HEK293T (cell line): Measurements from ENCODE around the gene SETD1B.

Experiments
- CTCF ChIA-PET: fragments of 350-600 bp; formaldehyde crosslinking; extraction: SDS; loops from one replicate; lab custom pipeline; 2021; ENCODE audit warnings: antibody characterized with exemption, inconsistent platforms; lab: Yijun Ruan, JAX
- POLR2A ChIA-PET: fragments of 350-600 bp; formaldehyde crosslinking; extraction: SDS; loops from one replicate; lab custom pipeline; 2020; ENCODE audit warnings: antibody characterized with exemption, inconsistent platforms; lab: Yijun Ruan, JAX
- DNase-seq: peaks from one replicate; pipeline ENCODE4 v3.0.0; 2012; ENCODE audit warnings: mixed read lengths; ENCODE audit errors: extremely low spot score
- ARNT ChIP-seq: fragments of 450-650 bp; IDR thresholded peaks from 2 replicates; pipeline ENCODE4 v1.6.1; 2017; ENCODE audit warnings: mild to moderate bottlenecking
- BHLHE40 ChIP-seq: fragments of 450-650 bp; IDR thresholded peaks from 2 replicates; pipeline ENCODE4 v1.6.1; 2016; ENCODE audit warnings: mild to moderate bottlenecking, moderate library complexity, borderline replicate concordance
- CTBP1 ChIP-seq: fragments of 450-650 bp; IDR thresholded peaks from 2 replicates; pipeline ENCODE4 v1.6.1; 2016; ENCODE audit warnings: borderline replicate concordance
- ELF4 ChIP-seq: fragments of 450-650 bp; IDR thresholded peaks from 2 replicates; pipeline ENCODE4 v1.6.1; 2017; ENCODE audit warnings: antibody characterized with exemption
- FOXA1 ChIP-seq: fragments of 450-650 bp; IDR thresholded peaks from 2 replicates; pipeline ENCODE4 v1.6.1; 2016; ENCODE audit warnings: mild to moderate bottlenecking
- FOXK2 ChIP-seq: fragments of 450-650 bp; IDR thresholded peaks from 2 replicates; pipeline ENCODE4 v1.6.1; 2016; ENCODE audit warnings: mild to moderate bottlenecking
- FOXM1 ChIP-seq: fragments of 450-650 bp; IDR thresholded peaks from 2 replicates; pipeline ENCODE4 v1.6.1; 2017; ENCODE audit warnings: mild to moderate bottlenecking, borderline replicate concordance
- HDGF ChIP-seq: fragments of 450-650 bp; IDR thresholded peaks from 2 replicates; pipeline ENCODE4 v1.6.1; 2017; ENCODE audit warnings: antibody characterized with exemption, borderline replicate concordance
- L3MBTL2 ChIP-seq: fragments of 450-650 bp; conservative IDR thresholded peaks from 2 replicates; pipeline ENCODE4 v1.6.1; 2016; ENCODE audit warnings: mild to moderate bottlenecking
- LEF1 ChIP-seq: fragments of 450-650 bp; IDR thresholded peaks from 2 replicates; pipeline ENCODE4 v1.6.1; 2017; ENCODE audit warnings: mild to moderate bottlenecking, borderline replicate concordance
- NFRKB ChIP-seq: fragments of 450-650 bp; IDR thresholded peaks from 2 replicates; pipeline ENCODE4 v1.6.1; 2016; ENCODE audit warnings: mild to moderate bottlenecking, moderate library complexity
- PKNOX1 ChIP-seq: fragments of 450-650 bp; IDR thresholded peaks from 2 replicates; pipeline ENCODE4 v1.6.1; 2016
- SP1 ChIP-seq: fragments of 450-650 bp; IDR thresholded peaks from 2 replicates; pipeline ENCODE4 v1.6.1; 2017
- SUZ12 ChIP-seq: fragments of 450-650 bp; IDR thresholded peaks from 2 replicates; pipeline ENCODE4 v1.6.1; 2016; ENCODE audit warnings: mild to moderate bottlenecking
- TARDBP ChIP-seq: fragments of 450-650 bp; IDR thresholded peaks from 2 replicates; pipeline ENCODE4 v1.6.1; 2016
- ZNF384 ChIP-seq: fragments of 450-650 bp; IDR thresholded peaks from 2 replicates; pipeline ENCODE4 v1.6.1; 2016

Gene SETD1B

DNA sequence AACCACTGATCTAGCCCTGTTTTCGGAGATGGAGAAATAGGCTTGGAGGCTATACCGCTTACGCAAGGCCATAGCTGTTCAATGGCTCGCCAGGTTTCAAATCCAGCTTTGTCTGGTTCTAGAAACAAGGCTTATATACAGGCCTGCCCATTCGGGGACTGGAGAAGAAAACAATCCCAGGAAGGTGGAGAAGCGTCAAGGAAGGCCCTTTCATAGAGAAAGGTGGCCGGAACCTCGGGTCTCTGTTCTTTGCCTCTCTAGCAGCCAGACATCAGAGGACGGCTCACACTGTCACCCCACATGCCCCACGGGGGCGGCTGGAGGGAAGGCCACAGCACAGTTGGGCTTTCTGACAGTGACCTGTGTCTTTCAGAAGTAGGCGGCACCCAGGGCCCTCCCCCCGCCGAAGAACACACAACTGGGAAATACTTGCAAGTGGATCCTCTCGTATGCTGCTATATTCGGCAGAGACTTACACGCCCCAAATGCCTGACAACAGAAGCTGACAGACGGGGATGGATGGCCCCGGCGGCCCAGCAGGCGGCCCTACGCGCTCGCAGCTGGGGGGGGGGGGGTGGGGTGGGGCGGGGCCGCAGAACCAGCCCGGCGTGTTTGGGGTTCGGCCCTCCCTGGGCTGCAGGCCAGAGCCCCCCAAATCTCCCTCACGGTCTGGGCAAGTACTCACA lies 4.5 kb upstream of the SETD1B start:
- TF ChIP-seq PKNOX1: peak; percentile 94
- TF ChIP-seq BHLHE40: no peak
- ChIA-PET CTCF (interaction anchor here (1.5 to 9.3 kb wide), 3 partner anchors 12 to 86 kb away, joined by 4 to 125 read pairs (median 87); partner anchors contain the start of gene TMEM120B), POLR2A (interaction anchor here (0.6 to 7.9 kb wide), 7 partner anchors 9 to 89 kb away, joined by 3 to 125 read pairs (median 4); partner anchors contain the start of gene PSMD9)

DNA sequence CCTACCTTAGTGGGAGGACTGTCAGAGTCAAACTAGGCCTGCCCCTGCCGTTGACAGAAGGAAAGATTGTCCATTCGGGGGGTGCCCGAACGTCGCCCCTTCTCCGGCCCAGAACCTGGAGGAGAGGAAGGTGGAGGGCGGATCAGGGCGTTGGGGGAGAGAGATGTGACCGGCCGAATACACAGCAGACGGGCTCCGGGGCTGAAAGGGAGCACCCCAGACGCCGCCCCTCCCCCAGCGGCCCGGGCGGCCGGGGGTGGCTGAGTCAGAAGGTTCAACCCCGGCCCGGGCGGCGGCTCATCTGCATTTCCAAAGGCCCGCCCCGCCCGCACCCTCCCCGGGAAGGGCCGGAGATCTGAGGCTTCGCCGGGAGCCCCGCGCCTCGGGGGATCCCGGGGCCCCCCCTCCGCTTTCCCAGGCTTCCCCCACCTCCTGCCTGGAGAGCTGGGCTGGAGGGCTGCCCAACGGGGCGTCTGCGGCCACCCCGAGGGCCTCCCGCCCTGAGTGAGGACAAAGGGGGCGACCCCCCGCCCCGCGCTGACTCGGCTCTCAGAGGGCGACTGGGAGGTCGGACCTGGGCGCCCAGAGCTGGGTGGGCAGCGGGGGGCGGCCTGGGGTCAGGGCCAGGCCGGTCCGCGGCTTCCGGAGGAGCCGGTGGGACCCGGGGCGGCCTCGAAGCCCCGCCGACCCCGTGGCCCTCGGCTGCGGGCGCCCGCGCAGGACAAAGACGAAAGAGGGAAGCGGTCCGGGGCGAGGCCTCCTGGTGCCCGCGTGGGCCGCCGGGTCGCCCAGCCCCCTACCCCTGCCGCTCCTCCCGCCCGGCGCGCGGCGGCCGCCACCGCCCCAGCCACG lies 3.7 kb upstream of the SETD1B start:
- POLR2A ChIA-PET: interaction anchor here (0.6 to 7.9 kb wide), 4 partner anchors 8 to 113 kb away, joined by 3 to 125 read pairs (median 4); partner anchors contain the start of gene PSMD9
- DNase-seq: peak; percentile 51
- TF ChIP-seq LEF1 (peak; percentile 68; the same call in 1 of the 2 replicates), PKNOX1 (no peak), SP1 (no peak), CTBP1 (0 out of 2 replicates have a peak, but pooled peaks have one; percentile 22), ARNT (no peak)
- CTCF ChIA-PET: interaction anchor here (0.8 to 9.3 kb wide), 2 partner anchors 12 to 88 kb away, joined by 3 to 125 read pairs; partner anchors contain the start of gene PSMD9

More for the DNA sequence above, 4.5 kb upstream of the SETD1B start:
- DNase-seq: peak; percentile 61

- DNase-seq: peak; percentile 50
- POLR2A ChIA-PET: interaction anchor here (0.5 to 7.9 kb wide), 7 partner anchors 8 to 138 kb away, joined by 3 to 125 read pairs (median 4); partner anchors contain the start of gene PSMD9
- no peak for TF ChIP-seq ARNT
- TF ChIP-seq SP1: no peak
- no peak for TF ChIP-seq FOXK2
- peak; percentile 28; the same call in 1 of the 2 replicates for TF ChIP-seq L3MBTL2
- no peak for TF ChIP-seq ZNF384
- no peak for TF ChIP-seq BHLHE40
- TF ChIP-seq PKNOX1: no peak
- CTCF ChIA-PET: interaction anchor here (0.8 to 2.2 kb wide), 3 partner anchors 11 to 88 kb away, joined by 3 to 10 read pairs (median 3); partner anchors contain the start of gene PSMD9
Measured at GRCh38 chr12:121800694-121801594, 2.9 kb upstream of the SETD1B start.

- DNase-seq: no peak
- ChIA-PET POLR2A (interaction anchor here (0.5 to 2.9 kb wide), 8 partner anchors 9 to 137 kb away, joined by 3 to 15 read pairs (median 4); partner anchors contain the start of gene PSMD9), CTCF (interaction anchor here (0.6 to 2.2 kb wide), 4 partner anchors 8 to 253 kb away, joined by 3 to 10 read pairs (median 6); partner anchors contain the start of genes PSMD9 and RHOF)
- TF ChIP-seq BHLHE40 (no peak), SP1 (no peak), FOXA1 (no peak), SUZ12 (no peak), FOXM1 (no peak), FOXK2 (no peak), NFRKB (no peak), PKNOX1 (no peak), ARNT (no peak), CTBP1 (no peak), ELF4 (no peak), L3MBTL2 (no peak; the same call in none of the 2 replicates), ZNF384 (no peak), HDGF (no peak), TARDBP (no peak), LEF1 (no peak)
Measured at GRCh38 chr12:121801595-121802484, 2.0 kb upstream of the SETD1B start.
